ENCODE data around the gene HMOX2.

Gene HMOX2

DNA sequence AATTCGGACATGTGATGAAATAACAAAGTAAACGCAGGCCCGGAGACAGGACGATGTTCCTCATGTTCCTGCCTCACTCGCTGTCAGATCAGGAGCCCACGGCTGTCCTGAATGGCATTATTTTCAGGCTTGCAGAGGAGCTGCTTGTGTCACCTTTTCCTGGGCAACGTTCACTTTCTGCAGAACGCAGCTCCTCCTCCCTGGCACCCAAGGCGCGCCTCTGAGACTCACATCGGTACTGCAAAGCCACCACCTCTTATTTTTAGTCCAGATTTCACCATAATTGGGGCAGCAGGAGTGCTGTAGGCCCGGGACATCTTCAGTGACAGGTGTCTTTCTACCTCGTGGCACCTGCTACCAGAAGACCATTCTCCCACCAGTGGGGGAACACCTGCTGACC lies 71.9 kb downstream of the HMOX2 start:
- DNase-seq (ENCODE audit: low read depth, low spot score) = no peak

DNA sequence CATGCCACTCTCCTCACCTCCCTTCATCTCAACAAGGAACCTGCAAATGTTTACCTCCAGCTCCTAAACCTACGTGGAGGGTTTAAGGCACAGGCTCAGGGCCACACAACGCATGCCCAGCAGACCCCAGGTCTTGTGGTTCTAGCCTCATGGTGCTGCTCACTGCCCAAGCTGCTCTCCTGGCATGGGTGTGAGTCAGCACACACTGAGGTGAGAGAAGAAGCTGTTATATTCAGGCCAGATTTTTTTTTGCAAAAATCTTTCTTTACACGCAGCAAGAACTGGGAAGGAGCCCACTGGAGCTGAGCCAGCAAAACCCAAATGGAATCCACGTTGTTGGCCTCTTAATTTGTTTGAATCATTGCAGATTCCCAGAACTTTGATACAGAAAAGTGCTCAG lies 74.4 kb downstream of the HMOX2 start:
- no peaks in the 10 kb centered on the region for H3K27me3 ChIP-seq (ENCODE audit: insufficient read depth, insufficient read length)
- H3K36me3 ChIP-seq (ENCODE audit: insufficient read depth, insufficient read length, low read length) = no peaks in the 10 kb centered on the region
- H3K4me3 ChIP-seq (ENCODE audit: insufficient read length, low read depth) = no peak overlapping the region
- no peaks in the 10 kb centered on the region for H3K9me3 ChIP-seq (ENCODE audit: insufficient read depth, low read length)
- H3K4me1 ChIP-seq (ENCODE audit: insufficient read depth, insufficient read length) = no peaks in the 10 kb centered on the region
- TF ChIP-seq YY1 (IDR thresholded peaks at IDR 0.05; ENCODE audit: insufficient read depth, insufficient read length) = no peak
- no peak for TF ChIP-seq SUZ12 (IDR thresholded peaks at IDR 0.05; ENCODE audit: extremely low read depth, insufficient read depth, insufficient read length)
- no peak for TF ChIP-seq ZNF274 (IDR thresholded peaks at IDR 0.05; ENCODE audit: low read depth, low read length)
- H3K9ac ChIP-seq (ENCODE audit: insufficient read length, low read depth) = no peak overlapping the region
- no peak for DNase-seq (ENCODE audit: low read depth, low spot score)

More for the DNA sequence above, 71.9 kb downstream of the HMOX2 start:
- H3K9me3 ChIP-seq (ENCODE audit: insufficient read depth, low read length) = no peaks in the 10 kb centered on the region
- no peaks in the 10 kb centered on the region for H3K4me1 ChIP-seq (ENCODE audit: insufficient read depth, insufficient read length)
- H3K27me3 ChIP-seq (ENCODE audit: insufficient read depth, insufficient read length) = no peaks in the 10 kb centered on the region
- no peak for TF ChIP-seq ZNF274 (IDR thresholded peaks at IDR 0.05; ENCODE audit: low read depth, low read length)
- no peak overlapping the region for H3K4me3 ChIP-seq (ENCODE audit: insufficient read length, low read depth)
- H3K36me3 ChIP-seq (ENCODE audit: insufficient read depth, insufficient read length, low read length) = no peaks in the 10 kb centered on the region
- no peak overlapping the region for H3K9ac ChIP-seq (ENCODE audit: insufficient read length, low read depth)

DNA sequence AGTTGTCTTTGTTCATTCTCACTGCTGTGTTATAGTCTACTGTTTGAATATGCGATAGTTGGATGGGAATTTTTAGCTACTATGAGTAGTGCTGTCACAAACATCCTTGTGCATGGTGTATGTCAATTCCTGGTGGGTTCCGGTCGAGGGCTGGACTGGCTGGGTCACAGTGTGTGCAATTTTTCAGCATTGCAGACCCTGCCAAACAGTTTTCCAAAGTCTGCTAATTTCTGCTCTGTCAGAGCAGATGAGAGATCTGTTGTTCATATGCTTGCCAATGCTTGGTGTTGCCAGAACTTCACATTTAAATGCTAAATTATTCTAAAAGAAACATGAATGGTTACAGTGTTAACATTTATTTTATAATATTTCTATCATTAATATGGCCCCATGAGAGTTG lies 76.3 kb downstream of the HMOX2 start:
- TF ChIP-seq YY1 (IDR thresholded peaks at IDR 0.05; ENCODE audit: insufficient read depth, insufficient read length) (no peak), SUZ12 (IDR thresholded peaks at IDR 0.05; ENCODE audit: extremely low read depth, insufficient read depth, insufficient read length) (no peak), ZNF274 (IDR thresholded peaks at IDR 0.05; ENCODE audit: low read depth, low read length) (no peak)
- Histone ChIP-seq H3K27me3 (ENCODE audit: insufficient read depth, insufficient read length) (no peaks in the 10 kb centered on the region), H3K4me3 (ENCODE audit: insufficient read length, low read depth) (no peak overlapping the region), H3K36me3 (ENCODE audit: insufficient read depth, insufficient read length, low read length) (no peaks in the 10 kb centered on the region), H3K9me3 (ENCODE audit: insufficient read depth, low read length) (no peaks in the 10 kb centered on the region), H3K4me1 (ENCODE audit: insufficient read depth, insufficient read length) (peaks cover 4% of the 10 kb centered on the region), H3K9ac (ENCODE audit: insufficient read length, low read depth) (no peak overlapping the region)
- DNase-seq (ENCODE audit: low read depth, low spot score) = no peak

DNA sequence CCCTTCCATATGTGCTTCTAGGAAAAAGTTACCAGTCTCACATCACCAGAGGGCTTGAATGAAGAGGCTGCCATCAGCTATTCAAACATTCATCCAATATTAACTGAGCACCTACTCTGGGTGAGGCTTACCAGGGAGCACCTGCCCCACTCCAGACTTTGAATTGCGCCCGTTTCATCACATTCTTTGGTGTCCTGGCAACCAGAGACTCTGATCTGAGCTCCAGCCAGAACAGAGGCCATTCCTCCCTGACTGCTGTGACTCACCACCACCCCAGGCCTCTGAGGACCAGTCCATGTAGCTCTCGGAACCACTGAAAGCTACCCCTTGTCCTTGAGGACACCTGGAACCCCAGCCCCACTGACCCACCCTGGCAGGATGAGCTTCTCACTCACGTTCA lies 79.9 kb downstream of the HMOX2 start, which contains the start of gene C16orf96:
Gene C16orf96, plus strand, starts transcription at position 229 of the 400 bp plus-strand sequence. Its CDS starts 150 bp downstream, at position 379.
- H3K27me3 ChIP-seq (ENCODE audit: insufficient read depth, insufficient read length) = no peaks in the 10 kb centered on the region
- H3K9ac ChIP-seq (ENCODE audit: insufficient read length, low read depth) = peak within 1 kb of the TSS; percentile 13
- H3K4me3 ChIP-seq (ENCODE audit: insufficient read length, low read depth) = no peak within 1 kb of the TSS
- peaks cover 4% of the 10 kb centered on the region for H3K4me1 ChIP-seq (ENCODE audit: insufficient read depth, insufficient read length)
- no peak for DNase-seq (ENCODE audit: low read depth, low spot score)
- H3K36me3 ChIP-seq (ENCODE audit: insufficient read depth, insufficient read length, low read length) = no peaks in the 10 kb centered on the region
- TF ChIP-seq ZNF274 (IDR thresholded peaks at IDR 0.05; ENCODE audit: low read depth, low read length) (no peak), SUZ12 (IDR thresholded peaks at IDR 0.05; ENCODE audit: extremely low read depth, insufficient read depth, insufficient read length) (no peak), YY1 (IDR thresholded peaks at IDR 0.05; ENCODE audit: insufficient read depth, insufficient read length) (no peak)
- no peaks in the 10 kb centered on the region for H3K9me3 ChIP-seq (ENCODE audit: insufficient read depth, low read length)

GRCh38 chr16:4556580-4556979 lies 80.4 kb downstream of the HMOX2 start:
- TF ChIP-seq ZNF274 (IDR thresholded peaks at IDR 0.05; ENCODE audit: low read depth, low read length) (no peak), SUZ12 (IDR thresholded peaks at IDR 0.05; ENCODE audit: extremely low read depth, insufficient read depth, insufficient read length) (no peak), YY1 (IDR thresholded peaks at IDR 0.05; ENCODE audit: insufficient read depth, insufficient read length) (no peak)
- DNase-seq (ENCODE audit: low read depth, low spot score) = no peak
- peak overlapping the region; percentile 13 for H3K9ac ChIP-seq (ENCODE audit: insufficient read length, low read depth)
- H3K9me3 ChIP-seq (ENCODE audit: insufficient read depth, low read length) = no peaks in the 10 kb centered on the region
- no peak overlapping the region for H3K4me3 ChIP-seq (ENCODE audit: insufficient read length, low read depth)
- H3K4me1 ChIP-seq (ENCODE audit: insufficient read depth, insufficient read length) = peaks cover 8% of the 10 kb centered on the region
- H3K27me3 ChIP-seq (ENCODE audit: insufficient read depth, insufficient read length) = no peaks in the 10 kb centered on the region
- H3K36me3 ChIP-seq (ENCODE audit: insufficient read depth, insufficient read length, low read length) = no peaks in the 10 kb centered on the region

GRCh38 chr16:4557973-4558372 lies 81.8 kb downstream of the HMOX2 start:
- no peaks in the 10 kb centered on the region for H3K36me3 ChIP-seq (ENCODE audit: insufficient read depth, insufficient read length, low read length)

More at GRCh38 chr16:4557973-4558372, 81.8 kb downstream of the HMOX2 start:
- Histone ChIP-seq H3K4me1 (ENCODE audit: insufficient read depth, insufficient read length) (peaks cover 10% of the 10 kb centered on the region), H3K9ac (ENCODE audit: insufficient read length, low read depth) (no peak overlapping the region), H3K4me3 (ENCODE audit: insufficient read length, low read depth) (no peak overlapping the region), H3K9me3 (ENCODE audit: insufficient read depth, low read length) (no peaks in the 10 kb centered on the region), H3K27me3 (ENCODE audit: insufficient read depth, insufficient read length) (no peaks in the 10 kb centered on the region)
- DNase-seq (ENCODE audit: low read depth, low spot score) = no peak
- TF ChIP-seq YY1 (IDR thresholded peaks at IDR 0.05; ENCODE audit: insufficient read depth, insufficient read length) (no peak), ZNF274 (IDR thresholded peaks at IDR 0.05; ENCODE audit: low read depth, low read length) (no peak), SUZ12 (IDR thresholded peaks at IDR 0.05; ENCODE audit: extremely low read depth, insufficient read depth, insufficient read length) (no peak)

Measured in NT2/D1 (cell line).